DMS153 treated with DMSO at 0.1 percent for 48 hours (cell line): ENCODE results near the gene ZACN.

Experiments
- DNase-seq: peaks from one replicate; lab custom pipeline; 2025; ENCODE audit not compliant: unreplicated experiment; lab: John Stamatoyannopoulos, UW

ZACN gene

DNA sequence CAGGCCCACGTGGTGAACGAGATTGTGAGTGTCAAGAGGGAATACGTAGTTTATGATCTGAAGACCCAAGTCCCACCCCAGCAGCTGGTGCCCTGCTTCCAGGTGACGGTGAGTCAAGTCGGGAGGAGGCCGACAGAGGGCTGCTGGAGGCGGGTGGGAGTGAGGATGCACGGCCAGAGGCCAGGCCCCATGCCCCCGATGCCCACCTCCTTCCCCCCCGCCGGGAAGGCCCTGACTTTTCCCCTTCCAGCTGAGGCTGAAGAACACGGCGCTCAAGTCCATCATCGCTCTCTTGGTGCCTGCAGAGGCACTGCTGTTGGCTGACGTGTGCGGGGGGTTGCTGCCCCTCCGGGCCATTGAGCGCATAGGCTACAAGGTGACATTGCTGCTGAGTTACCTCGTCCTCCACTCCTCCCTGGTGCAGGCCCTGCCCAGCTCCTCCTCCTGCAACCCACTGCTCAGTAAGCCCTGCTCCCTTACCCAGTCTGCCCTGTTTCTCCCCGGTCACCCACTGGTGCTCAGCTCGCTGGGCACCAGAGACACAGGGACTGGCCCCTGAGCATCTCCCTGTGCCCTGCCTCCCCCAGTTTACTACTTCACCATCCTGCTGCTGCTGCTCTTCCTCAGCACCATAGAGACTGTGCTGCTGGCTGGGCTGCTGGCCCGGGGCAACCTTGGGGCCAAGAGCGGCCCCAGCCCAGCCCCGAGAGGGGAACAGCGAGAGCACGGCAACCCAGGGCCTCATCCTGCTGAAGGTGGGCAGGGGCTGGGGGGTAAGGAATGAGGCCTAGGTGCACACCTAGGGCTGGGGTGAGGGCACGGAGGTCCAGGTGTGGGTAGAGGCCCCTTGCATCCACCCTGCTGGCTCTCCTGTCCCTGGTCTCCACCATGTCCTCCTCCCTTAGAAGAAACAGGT, 2.6 kb downstream of the ZACN start:
- no peak for DNase-seq

DNA sequence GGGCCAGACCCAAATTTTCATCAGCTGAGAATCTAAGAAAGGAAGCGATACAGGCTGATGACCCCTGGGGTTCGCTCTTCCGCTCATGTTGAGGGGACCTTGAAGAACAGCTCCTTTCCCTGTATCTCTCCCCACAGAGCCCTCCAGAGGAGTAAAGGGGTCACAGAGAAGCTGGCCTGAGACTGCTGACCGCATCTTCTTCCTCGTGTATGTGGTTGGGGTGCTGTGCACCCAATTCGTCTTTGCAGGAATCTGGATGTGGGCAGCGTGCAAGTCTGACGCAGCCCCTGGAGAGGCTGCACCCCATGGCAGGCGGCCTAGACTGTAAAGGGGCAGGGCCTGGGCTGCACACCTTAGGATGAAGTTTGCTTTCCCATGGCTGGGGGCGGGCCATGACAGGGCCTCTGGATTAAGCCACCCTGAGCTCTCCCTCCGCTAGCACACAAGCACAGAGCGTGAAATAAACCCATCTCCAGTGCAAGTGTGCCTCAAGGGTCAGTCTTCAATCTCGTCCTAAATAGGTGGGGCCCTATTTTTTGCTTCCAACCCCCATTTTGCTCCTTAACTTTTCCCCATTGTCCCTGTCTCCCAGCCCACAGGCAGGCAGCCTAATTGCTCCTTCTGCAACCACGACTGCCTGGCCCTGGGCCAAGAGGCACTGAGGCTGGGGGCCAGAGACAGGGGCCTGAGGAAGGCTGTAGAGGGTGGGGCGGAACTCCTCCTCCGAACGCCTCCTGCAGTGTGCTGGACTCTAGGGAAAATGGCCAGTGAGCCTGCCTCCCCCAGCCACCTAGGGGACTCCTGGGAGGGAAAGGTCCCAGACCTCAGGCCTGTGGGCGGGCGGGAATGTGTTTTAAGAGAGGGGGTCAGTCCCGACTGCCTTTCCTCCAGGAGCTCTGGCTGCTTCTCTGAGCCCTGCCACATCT, 3.6 kb downstream of the ZACN start:
- no peak for DNase-seq

DNA sequence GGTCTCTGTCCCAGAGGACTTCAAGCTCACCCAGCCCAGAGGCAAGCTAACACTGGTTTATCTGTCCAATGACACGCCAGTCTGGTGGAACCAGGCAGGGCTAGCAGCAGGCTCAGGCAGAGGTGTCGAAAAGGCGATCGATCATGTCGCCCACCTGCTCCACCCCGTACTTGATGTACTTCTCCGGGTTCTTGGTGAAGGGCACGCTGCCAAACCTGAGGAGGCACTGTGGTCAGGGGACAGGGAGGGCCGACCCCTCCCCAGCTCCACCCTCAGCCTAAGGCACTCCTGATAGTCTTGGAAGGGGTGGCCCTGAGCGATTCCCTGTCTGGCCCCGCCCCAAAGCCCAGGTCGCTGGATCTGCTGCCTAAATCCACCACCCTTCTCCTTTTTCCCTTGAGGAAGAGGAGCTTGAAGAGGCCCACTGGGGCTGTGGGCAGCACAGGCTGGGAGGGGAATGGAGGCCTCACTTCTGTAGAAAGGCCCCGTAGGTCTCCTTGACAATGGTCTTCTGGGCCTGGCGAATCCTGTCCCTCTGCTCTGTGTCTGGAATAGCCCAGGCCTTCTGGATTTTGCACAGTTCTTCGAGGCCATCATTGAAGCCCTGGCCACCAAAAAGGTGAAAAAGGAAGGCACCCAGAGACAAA, 4.7 kb downstream of the ZACN start:
- no peak for DNase-seq

DNA sequence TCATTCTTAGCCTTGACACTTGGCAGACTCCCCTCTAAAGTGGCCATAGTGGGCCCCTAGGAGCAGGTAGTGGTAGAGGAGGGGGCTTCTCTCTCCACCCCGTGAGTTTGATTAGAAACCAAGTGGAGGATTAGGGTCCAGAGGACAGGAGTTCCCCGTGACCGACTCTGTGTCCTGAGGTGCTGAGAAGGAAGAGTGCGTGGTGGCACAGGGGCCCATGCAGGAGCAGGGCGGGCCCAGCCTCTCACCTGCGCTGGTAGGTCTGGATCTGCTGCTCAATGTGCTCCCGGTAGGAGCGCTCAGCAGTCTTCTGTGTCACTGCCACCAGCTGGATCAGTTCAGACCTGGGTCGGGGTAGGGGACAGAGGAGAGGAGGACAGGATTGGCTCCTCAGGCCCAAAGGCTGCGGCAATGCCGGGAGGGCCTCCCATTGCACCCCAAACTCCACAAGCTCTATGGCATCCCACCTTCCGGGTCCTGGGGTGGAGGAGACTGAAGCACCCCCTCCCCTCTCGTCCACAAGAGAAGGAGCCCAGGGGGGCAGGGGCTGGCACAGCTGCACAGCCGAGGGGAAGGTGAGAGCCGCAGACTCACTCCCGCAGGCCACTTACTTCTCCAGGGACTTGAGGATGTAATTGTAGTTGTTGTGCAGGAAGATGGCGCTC, 6.2 kb downstream of the ZACN start:
- DNase-seq = no peak

DNA sequence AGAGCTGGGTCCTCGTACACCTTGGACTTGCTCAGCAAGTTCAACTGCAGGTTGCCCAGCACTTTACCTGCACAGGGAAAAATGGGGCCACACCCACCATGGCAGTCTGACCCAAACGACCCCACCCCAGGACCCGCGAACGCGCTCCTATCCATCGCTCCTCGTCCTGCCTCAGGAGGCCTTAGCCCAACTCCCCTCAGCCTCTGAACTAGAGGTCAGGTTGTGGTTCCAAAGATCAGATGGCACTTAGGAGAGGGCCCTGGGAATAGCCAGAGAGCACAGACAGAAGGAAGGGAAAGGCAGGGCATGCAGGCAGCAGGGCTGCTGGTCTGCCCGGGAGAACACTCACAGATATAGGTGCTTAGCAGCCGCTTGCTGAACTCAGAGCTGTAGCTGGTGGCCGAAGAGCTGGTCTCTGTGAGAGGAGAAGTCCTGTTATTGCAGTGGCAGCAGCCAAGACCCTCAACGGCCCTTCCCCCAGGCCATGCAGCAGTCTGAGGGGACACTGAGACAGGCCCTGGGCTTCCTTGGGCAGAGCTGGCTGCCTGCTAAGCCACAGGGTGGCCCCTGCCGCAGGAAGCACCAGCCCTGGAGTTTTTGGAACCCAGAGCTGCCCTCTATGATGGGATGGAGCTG, 6.9 kb downstream of the ZACN start:
- DNase-seq = no peak

DNA sequence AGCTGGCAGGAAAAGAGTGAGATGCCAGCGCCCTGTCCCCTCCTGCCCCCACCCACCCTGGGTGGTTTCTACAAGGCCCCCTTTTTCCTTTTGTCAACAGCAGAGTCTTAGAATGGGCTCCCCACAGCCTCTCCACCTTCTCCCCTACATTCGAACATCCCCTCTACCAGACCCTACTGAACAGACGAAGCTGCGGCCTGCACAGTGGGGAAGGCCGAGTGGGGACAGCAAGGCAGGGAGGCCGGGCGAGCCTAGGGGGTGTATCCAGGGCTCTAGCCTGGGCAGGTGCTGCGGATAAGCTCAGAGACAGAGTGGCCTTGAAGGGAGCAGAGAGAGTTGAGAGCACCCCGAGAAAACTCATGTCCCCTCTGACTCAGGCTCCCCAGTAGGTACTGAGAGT, 7.4 kb downstream of the ZACN start:
- no peak for DNase-seq

DNA sequence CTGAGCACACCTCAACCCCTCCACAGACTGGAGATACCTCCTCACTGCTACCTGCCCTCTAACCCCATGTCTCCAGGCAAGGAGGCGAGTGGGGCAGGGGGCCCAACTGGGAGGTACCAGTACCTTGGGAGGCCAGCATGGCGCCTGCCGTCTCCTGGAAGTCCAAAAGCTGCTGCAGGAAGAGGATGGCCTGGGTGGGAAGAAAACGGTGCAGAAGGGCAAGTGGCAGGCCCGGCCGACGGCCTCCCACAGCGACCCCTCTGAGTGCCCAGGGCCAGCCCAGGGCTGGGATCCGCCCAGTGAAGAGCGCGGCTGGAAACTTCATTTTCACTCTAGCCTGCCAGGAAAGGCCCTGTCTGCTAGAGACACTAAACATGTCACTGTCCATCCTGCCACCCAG, 8.5 kb downstream of the ZACN start:
- DNase-seq = no peak

DNA sequence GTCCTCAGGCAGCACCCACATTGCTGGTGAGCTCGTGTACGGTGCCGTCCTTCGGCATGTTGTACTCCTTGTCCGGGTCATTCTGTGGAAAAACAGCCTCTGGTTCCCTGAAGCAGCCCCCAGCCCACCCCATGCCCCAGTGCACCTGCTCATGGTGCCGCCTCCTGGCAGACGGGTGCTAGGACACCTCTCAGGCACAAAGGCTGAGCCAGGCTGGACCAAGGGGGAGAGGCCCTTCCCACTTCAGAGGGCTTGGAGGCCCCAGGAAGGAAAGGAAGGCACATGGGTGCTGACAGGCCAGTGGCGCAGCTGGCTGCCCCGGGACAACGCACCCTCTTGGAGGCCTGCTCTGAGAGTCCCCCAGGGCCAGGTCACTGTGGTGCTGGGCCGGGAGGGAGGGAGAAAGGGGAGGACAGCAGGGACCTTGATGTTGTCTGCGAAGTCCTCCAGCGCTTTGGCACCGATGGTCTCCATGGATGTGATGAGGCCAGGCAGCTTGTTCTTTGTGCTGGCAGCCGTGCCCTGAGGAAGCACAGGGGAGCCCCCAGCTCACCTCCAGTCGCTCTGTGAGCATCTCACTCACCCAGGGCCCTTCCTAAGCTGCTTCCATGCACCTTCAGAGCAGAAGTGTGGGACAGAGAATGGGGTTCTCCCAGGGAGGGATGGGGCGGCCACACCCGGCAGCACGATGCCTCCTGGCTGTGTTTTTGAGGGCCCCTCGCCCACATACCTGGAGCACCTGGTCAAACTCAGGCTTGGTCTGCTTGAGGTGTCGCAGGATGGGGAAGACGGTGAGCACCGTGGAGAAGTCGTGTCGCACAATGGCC, 9.3 kb downstream of the ZACN start:
- DNase-seq = no peak

DNA sequence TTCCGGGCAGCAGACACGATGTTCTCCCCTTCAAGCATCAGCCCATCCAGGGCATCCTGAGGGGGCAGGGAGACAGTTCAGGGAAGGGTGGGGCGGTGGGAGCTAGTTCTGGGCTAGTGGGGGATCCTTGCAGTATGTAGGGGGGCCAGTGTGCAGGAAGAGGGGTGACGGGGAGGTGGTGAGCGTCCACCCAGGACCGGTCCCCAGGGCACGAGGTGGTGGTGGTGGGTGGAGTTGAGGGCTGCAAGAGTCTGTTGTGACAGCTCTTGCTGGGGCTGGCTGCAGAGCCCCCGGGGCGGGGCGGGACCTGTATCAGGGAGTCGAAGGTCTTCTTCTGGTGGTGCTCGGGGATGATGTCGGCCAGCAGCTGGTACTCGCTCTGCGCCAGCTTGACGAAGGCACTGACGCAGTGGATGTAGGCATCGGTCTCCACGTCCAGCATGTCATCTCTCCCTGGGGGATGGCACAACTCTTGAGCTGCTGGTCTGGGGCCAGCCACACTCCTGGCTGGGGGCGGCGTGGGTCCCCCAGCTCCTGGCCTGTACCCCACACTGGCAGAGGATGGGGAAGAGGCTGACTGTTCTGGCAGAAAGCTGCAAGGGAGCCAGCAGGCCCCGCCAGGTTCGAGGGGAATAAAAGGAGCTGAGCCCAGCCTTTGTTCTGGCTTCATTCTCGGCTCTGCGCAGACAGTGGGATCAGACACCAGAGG, 10.0 kb downstream of the ZACN start:
- DNase-seq = no peak

DNA sequence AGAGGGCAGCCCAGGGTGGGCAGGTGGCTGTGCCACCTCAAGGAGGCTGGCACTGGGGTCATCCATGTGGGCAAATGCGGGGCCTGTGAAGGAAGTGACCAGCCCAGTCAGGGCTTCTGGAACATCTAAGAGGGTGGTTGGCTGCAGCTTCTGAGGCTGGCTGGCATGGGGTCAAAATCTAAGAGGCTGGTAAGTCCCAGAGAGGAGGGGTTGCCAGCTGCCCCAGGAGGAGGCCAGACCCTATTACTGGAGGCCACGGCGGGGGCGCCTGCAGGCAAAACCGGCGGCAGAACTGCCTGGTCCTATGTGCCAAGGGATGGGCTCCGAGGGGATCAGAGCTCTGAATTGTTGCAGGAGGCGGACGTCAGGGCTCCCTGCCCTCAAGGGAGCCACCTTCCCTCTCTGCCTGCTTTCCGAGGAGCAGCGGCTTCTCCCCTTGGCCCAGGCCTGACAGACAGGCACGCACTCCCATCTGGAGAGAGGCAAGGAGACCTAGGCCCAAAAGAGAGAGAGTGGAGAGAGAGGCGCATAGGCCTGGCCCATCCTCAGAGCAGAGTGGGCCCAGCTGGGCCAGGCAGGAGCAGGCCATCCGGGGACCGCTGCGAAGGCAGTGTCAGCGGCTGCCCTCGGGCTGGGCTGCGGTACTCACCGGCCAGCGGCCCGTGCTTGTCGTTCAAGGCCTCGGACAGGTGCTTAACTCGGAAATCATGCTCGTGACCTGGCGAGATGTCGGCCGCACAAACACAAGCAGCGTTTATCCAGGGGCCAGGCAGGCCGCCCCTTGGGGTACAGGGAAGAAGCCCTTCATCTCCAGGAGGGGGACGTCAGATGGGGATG, 10.9 kb downstream of the ZACN start:
- no peak for DNase-seq

DNA sequence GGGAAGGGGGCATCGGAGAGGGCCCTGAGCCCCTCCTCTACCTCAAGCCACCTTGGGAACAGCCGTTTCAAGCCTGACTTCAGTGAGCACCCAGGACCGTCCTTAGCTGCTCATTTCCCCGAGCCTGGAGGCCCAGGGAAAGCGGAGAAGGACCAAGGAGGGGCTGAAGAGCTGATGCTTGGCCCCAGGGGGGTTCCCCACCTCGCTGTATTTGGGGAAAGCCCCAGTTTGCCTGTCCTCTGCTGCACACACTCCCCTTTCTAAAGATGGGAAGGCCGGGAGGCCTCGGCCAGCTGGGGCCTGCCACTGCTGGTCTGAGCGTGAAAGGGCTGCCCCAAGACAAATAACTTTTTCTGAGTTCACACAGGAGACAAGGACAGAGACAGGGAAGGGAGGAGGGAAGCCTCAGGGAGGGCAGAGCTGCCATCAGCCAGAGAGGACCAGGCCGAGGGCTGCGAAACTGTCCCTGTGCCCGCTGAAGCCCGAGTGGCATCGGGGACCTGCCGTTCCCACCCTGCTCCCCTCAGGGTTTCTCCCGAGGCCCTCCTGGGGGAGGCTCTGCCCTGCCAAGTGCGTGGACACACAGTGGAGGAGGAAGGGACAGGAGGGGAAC, 11.6 kb downstream of the ZACN start:
- DNase-seq = no peak

DNA sequence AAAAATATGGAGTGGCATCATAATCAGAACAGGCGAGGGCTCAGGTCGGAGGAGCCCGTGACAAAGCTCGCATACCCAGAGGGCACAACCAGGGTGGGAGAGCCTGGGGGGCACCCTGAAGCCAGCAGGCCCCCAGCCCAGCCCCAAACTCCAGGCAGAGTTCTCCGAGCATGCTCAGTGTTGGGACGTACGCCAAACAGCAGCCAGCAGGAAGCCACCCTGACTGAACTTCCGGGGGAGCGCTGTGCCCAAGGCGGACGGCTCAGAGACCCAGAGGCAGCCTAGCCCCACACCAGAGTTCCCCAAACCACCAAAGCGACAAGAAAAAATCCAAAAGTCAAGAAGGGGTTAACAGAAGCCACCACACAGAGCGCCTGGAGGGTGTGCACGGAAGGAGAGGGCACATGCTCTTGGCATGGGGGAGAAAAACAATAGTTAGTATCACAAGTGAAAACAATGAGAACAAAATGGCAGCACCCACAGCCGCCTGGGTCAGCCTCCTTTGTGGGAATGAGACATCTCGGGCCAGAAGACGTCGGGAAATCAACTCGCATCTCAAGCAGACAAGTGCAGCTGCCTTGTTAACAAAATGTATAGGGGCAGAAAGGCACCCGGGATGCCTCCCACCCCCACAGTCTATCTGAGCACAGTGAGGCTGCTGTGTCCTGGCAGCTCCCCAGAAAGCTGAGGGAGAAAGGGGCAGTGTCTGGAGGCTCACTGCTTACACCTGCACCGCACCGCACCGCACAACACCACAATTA, 12.7 kb downstream of the ZACN start:
- no peak for DNase-seq

DNA sequence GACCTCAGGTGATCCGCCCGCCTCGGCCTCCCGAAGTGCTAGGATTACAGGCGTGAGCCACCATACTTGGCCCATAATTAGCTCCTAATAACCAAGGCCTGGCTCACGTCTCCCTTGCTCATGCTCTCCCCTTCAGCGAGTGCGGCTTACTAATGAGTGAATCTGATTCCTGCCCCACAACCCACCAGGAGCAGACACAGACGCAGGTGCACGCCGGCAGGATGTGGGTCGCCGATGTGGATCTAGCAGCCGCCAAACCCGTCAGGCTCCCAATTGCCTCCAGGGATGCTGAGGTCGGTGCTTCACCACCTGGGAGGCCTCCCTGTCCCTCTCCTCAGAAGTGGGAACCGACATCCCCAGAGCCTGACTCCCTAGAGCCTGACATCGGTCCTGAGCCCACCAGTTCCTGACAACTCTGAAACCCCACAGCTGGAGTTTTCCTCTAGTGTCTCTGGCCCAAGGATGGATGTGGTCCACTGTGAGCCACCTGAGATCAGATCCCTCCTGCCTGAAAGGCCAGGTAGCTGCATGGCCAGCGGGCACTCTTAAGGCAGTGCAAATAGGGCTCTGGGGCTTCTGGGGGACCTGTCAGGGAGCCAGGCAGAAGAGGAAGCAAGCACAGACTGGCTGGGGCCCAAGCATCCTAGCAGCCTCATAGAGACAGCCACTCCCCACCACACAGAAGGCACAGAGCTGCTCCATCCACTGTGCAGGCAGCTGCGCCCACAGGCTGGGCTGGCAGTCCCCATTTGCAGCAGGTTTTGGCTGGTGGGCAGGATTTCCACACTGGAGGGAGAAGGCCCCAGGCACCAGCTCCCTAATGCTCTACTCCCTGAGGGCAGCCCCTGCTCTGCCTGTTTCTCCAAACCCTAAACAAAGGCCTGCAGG, 13.8 kb downstream of the ZACN start:
- no peak for DNase-seq

DNA sequence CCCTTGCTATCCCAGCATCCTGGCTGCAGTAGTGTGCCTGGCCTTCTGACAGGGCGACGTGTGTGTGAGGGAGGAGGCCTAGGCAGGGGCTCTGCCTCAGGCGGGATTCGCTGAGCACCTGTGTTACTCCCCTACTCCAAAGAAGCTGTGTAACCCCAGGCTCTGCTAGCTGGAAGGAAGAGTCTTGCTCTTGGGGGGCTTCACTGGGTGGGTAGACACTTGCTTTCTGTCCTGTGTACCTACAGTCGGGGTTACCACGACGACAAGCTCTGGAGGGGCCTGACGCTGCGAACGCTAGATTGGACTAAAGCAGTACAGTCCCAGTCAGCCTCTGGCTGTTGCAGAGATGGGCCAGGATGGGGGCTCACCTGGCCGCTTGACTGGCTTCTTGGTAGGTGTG, 15.1 kb downstream of the ZACN start:
- no peak for DNase-seq

DNA sequence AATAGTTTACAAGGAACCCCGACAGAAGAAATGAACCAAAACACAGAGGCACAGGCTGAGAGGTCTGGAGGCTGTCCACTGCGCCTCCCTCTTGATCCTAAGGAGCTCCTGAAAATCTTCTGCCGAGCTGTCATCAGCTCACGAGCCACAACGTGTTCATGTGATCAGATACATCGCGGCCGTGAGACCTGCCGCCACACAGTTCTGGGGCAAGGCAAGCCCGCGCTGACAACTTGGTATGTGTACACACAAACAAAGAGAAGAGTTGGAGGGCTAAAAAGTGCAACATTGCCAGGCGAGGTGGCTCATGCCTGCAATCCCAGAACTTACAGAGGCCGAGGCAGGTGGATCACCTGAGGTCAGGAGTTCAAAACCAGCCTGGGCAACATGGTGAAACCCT, 17.0 kb downstream of the ZACN start:
- DNase-seq = no peak

DNA sequence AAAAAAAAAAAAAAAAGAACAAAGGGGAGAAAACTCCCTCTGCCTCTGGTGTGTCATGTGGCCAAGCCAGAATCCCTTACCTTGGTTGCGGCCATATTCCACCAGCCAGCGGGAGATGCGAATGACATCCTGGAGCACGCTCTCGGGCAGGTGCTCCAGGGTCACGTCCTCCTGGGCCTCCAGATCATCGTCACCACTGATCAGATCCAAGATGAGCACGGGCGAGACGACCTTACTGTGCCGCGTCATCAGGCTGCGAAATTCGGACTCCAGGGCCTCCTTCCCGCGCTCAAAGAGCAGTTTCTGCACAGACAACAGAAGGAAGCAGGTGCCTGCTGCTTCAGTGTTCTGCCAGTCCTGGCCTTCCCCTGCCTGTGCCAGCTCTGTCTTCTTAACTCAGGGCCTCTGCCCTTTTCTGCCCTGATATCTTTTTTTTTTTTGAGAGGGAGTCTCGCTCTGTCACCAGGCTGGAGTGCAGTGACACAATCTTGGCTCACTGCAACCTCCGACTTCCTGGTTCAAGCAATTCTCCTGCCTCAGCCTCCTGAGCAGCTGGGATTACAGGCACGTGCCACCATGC, 18.8 kb downstream of the ZACN start:
- no peak for DNase-seq
